Activated T-helper 17 cell treated with anti-CD3 and anti-CD28 coated beads, Interleukin-2, amount 50 U/mL, for 72 hours (primary cell): ENCODE data around the gene TPSB2. TPM values are rescaled to one million over a fixed set of nuclear protein-coding genes. Genes with fewer than 3 reads are reported as not detected.
"Not testable (repeated sequence)": the region's sequence is repeated elsewhere in the genome, so short reads cannot be mapped to it uniquely, and the experiment has no call there.

Experiments used
- ATAC-seq: fragments of 150-1000 bp; cut with Tn5 transposase; replicated peaks from 2 replicates; pipeline ENCODE4 v1.10.0; 2021; ENCODE audit warnings: mild to moderate bottlenecking, moderate library complexity
- H3K27ac Mint-ChIP-seq: one replicate; pipeline ENCODE4 v1.8.0; 2022; ENCODE audit warnings: mixed read lengths
- H3K27me3 Mint-ChIP-seq: one replicate; pipeline ENCODE4 v1.8.0; 2022; ENCODE audit warnings: mixed read lengths
- H3K36me3 Mint-ChIP-seq: one replicate; pipeline ENCODE4 v1.8.0; 2022; ENCODE audit warnings: low read depth, mild to moderate bottlenecking, mixed read lengths
- H3K4me1 Mint-ChIP-seq: one replicate; pipeline ENCODE4 v1.8.0; 2022; ENCODE audit warnings: mixed read lengths
- H3K4me3 Mint-ChIP-seq: one replicate; pipeline ENCODE4 v1.8.0; 2022; ENCODE audit warnings: mild to moderate bottlenecking, mixed read lengths
- H3K9me3 Mint-ChIP-seq: one replicate; pipeline ENCODE4 v1.8.0; 2022; ENCODE audit warnings: mixed read lengths
- total RNA-seq, 2 donors: library from RNA; stranded (reverse); gene quantifications; one replicate each; pipeline ENCODE4 v1.2.3, GENCODE V29; 2022

TPSB2 gene
- total RNA-seq, 2 donors from 2014 or later, result not detected

DNA sequence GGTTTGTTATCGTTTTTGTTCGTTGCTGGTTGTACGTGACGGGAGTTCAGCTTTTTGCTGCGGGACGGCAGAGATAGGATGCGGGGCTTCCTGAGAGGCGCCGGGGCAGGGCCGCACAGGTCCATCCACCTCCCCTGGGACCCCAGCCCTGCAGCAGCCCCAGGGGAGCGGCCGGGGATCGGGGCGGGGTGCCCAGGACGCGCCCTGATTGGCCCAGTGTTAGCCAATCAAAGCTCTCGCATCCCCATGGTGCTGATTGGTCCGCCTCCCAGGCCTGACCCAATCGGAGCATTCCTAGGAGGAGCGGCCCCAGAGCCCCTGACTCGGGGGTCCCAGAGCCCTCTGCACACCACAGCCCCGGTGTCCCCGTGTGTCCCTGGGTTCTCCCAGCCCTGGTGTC is 8.9 kb upstream of the TPSB2 start:
- not testable (repeated sequence) for H3K4me1 Mint-ChIP-seq, H3K36me3 Mint-ChIP-seq, H3K9me3 Mint-ChIP-seq, H3K4me3 Mint-ChIP-seq, H3K27me3 Mint-ChIP-seq, H3K27ac Mint-ChIP-seq
- peak; percentile 43 for ATAC-seq

DNA sequence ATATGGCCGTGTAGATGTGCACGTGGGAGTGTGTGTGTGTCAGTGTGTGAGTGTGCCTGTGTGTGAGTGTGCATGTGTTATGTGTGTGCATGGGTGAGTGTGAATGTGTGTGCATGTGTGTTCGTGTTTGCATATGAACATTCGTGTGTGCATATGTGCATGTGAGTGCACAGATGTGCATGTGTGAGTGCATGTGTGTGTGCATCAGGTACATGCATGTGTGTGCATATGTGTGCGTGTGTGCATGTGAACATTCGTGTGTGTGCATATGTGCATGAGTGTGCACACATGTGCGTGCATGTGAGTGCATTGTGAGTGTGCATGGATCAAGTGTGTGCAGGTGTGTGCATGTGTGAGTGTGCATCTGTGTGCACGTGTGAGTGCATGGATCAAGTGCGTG is 8.0 kb upstream of the TPSB2 start:
- no peak for ATAC-seq
- Mint-ChIP-seq H3K27ac (no peak overlapping the region), H3K4me1 (no peaks in the 10 kb centered on the region), H3K36me3 (no peaks in the 10 kb centered on the region), H3K27me3 (no peaks in the 10 kb centered on the region), H3K9me3 (no peaks in the 10 kb centered on the region), H3K4me3 (no peak overlapping the region)

DNA sequence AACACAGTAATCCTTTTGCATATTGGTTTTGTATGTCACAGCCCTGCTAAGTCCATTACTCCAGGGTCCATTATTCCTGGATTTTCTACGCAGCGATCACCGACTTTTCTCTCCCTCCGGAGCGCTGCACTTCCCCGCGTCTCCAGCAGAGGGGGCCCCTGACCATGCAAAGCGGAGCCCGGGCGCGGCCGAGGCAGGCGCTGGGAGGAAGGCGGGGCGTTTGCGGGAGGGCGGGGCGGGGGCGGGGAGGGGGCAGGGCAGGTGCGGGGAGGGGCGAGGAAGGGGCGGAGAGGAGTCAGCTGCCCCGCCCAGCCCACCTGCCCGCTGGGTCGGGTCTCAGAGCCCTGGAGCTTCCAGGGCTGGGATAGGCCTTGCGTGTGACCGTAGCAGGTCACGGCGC is 6.7 kb upstream of the TPSB2 start:
- H3K4me1 Mint-ChIP-seq, H3K9me3 Mint-ChIP-seq, H3K27ac Mint-ChIP-seq, H3K4me3 Mint-ChIP-seq, H3K36me3 Mint-ChIP-seq, H3K27me3 Mint-ChIP-seq: not testable (repeated sequence)
- peak; percentile 58 for ATAC-seq

DNA sequence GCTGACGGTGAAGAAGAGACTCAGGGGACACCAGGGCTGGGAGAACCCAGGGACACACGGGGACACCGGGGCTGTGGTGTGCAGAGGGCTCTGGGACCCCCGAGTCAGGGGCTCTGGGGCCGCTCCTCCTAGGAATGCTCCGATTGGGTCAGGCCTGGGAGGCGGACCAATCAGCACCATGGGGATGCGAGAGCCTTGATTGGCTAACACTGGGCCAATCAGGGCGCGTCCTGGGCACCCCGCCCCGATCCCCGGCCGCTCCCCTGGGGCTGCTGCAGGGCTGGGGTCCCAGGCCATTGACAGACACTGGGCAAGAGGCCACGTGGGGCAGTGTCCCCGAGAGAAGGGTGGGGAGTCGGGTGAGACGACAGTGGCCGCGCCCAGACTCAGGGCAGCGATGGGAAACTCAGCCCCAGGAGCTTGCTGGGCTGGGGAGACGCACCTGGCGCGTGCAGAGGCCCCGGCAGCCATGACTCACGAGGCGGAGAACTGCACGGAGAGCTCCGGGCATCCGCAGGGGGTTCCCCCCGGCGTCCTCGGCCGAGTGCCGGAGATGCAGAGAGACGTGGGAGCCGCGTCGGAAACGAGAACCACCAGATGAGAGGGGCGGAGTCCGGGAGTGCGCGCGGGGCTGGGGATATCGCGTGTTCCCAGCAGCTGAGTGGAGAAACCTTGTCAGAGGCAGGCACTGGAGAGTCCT is 2.2 kb upstream of the TPSB2 start:
- H3K27me3 Mint-ChIP-seq, H3K27ac Mint-ChIP-seq, H3K36me3 Mint-ChIP-seq, H3K4me3 Mint-ChIP-seq, H3K9me3 Mint-ChIP-seq, H3K4me1 Mint-ChIP-seq: not testable (repeated sequence)
- peak; percentile 62 for ATAC-seq

DNA sequence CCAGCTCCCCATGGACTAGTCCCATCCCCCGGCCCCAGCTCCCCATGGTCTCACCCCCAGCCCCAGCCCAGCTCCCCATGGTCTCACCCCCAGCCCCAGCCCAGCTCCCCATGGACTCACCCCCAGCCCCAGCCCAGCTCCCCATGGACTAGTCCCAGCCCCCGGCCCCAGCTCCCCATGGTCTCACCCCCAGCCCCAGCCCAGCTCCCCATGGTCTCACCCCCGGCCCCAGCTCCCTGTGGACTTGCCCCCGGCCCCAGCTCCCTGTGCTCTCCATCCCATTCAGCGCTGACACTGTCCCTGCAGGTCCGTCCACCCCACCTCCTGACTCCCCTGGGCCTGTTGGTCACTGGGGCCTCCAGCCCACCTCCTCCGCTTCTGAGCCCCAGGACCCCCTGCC is 1.3 kb upstream of the TPSB2 start:
- H3K9me3 Mint-ChIP-seq, H3K27me3 Mint-ChIP-seq, H3K27ac Mint-ChIP-seq, H3K36me3 Mint-ChIP-seq, ATAC-seq, H3K4me3 Mint-ChIP-seq, H3K4me1 Mint-ChIP-seq: not testable (repeated sequence)

DNA sequence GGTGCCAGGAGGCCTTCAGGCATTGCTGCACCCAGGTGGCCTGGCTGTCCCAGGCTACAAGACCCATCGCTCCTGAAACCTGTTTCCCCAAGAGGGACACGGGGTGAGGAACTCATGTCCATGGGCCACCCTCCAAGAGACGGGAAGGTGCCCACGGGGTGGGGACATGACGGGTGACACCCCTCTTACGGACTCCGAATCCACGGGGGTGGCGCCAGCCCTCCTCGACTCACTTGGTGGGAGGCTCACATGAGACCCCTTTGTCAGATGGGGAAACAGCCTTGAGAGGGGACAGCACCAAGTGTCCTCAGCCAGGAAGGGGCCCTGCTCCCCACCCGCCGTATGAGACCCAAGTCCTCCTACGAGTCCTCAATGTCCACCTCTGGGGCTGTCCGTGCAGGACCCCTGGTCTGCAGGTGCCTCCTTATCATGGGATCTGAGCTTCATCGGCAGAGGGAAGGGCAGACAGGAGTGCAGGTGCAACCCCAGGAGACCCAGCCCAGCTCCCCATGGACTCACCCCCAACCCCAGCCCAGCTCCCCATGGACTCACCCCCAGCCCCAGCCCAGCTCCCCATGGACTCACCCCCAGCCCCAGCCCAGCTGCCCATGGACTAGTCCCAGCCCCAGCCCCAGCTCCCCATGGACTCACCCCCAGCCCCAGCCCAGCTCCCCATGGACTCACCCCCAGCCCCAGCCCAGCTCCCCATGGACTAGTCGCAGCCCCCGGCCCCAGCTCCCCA is 658 bp upstream of the TPSB2 start:
- not testable (repeated sequence) for H3K9me3 Mint-ChIP-seq, H3K4me1 Mint-ChIP-seq, H3K36me3 Mint-ChIP-seq, ATAC-seq, H3K27ac Mint-ChIP-seq, H3K27me3 Mint-ChIP-seq, H3K4me3 Mint-ChIP-seq

DNA sequence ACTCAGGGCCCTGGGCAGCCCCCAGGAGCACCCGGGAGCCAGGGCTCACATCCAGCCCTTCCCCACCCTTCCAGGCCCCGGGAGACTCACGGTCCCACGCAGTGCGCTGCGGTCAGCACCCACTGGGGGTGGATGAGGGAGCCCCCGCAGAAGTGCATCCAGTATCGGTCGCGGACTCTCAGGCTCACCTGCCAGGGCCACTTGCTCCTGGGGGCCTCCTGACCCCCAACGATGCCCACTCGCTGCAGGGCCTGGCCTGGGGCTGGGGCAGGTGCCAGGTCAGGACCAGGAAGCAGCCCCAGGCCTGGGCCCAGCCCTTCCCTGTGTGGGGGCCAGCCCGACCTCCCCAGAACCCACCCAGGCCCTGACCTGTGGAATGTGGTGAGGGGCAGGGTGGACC is 508 bp downstream of the TPSB2 start:
- ATAC-seq, H3K27ac Mint-ChIP-seq, H3K27me3 Mint-ChIP-seq, H3K9me3 Mint-ChIP-seq, H3K4me3 Mint-ChIP-seq, H3K36me3 Mint-ChIP-seq, H3K4me1 Mint-ChIP-seq: not testable (repeated sequence)

DNA sequence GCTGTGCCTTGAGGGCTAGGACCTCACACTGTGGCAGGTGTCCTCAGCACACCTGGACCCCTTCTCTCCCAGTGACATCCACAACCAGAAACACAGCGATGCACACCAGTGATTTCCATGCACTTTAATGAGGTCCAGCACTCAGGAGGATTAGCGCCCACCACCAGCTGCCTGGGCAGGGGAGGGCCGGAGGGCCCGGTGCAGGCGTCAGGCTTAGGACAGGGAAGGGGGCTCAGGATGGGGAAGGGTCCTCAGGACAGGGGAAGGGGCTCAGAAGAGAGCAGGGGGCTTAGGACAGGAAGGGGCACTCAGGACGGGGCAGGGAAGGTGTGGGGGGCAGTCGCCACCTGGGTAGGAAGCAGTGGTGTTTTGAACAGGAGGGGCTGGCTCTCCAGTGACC is 1.8 kb downstream of the TPSB2 start:
- H3K36me3 Mint-ChIP-seq, ATAC-seq: not testable (repeated sequence)

DNA sequence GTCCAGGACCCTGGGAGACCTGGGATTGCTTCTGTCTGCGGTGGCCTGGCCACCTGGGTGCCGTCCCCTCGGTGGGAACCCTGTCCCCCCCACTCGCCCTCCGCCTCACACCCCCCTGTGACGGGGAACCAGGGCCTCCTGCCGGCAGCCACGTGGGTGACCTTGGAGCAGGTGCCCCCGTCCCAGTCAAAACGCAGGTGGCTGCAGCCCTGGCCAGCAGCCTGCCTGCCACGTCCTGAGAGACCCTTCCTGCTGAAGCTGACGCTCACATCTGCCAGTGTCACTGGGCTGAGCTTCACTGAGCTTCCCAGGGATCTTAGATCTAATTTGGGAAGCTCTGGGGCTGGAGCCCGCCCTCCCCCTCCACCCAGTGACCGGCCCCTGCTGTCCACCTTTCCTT is 3.3 kb downstream of the TPSB2 start:
- H3K9me3 Mint-ChIP-seq, H3K4me3 Mint-ChIP-seq, H3K27me3 Mint-ChIP-seq, H3K4me1 Mint-ChIP-seq, H3K36me3 Mint-ChIP-seq, ATAC-seq, H3K27ac Mint-ChIP-seq: not testable (repeated sequence)

More for the DNA sequence above, 1.8 kb downstream of the TPSB2 start:
- H3K4me3 Mint-ChIP-seq, H3K27ac Mint-ChIP-seq, H3K9me3 Mint-ChIP-seq, H3K4me1 Mint-ChIP-seq, H3K27me3 Mint-ChIP-seq: not testable (repeated sequence)

DNA sequence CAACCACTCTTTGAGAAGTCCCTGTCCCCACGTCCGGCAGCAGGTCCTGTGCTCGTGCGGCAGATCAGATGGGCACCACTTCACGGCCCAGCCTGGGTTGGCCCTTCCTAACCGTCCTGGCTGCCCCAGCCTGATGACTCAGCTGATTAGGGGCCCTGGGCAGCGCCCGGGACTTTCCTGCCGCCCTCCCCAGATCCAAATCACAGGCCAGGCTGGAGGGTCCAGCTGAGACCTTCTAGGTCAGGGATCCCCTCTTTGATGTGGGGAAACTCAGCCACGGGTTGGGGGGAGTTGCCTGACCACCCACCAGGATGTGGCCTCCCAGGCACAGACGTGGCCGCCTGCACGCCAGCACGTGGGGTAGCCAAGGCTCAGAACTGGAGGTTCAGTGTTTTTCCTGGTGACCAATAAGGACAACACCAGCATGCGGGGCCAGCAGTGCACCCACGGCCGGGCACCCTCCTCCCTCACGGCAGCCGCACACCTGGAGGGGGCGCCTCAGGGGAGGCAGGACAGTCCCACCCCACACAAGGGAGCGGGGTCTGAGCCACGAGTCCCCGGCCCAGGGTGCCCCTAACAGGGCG is 4.2 kb downstream of the TPSB2 start:
- not testable (repeated sequence) for H3K27me3 Mint-ChIP-seq, ATAC-seq, H3K4me1 Mint-ChIP-seq, H3K4me3 Mint-ChIP-seq, H3K9me3 Mint-ChIP-seq, H3K36me3 Mint-ChIP-seq, H3K27ac Mint-ChIP-seq

DNA sequence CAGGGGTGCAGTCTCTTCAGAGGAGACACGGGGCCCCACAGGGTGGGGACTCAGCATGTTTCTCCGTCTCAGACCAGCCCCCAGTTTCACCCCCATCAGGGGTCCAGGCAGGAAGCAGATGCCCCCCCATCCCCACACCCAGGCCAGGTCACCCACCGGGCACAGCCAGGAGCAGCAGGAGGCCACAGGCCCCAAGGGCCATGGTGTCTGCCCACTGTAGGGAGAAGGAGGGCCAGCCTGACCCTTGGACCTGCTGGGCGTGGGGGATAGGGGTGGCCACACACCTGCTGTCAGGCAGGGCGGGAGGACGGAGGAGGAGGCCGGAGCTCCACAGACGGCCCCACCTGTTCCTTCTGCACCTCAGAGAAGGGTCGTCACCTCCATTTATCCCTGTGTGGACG is 4.9 kb downstream of the TPSB2 start, which contains the start of gene TPSG1:
Gene TPSG1, minus strand, starts transcription at position 218 of the 401 bp plus-strand sequence. Its CDS starts 16 bp downstream, at position 202.
- Mint-ChIP-seq H3K27ac (no peak within 1 kb of the TSS), H3K9me3 (no peaks in the 10 kb centered on the region), H3K36me3 (no peaks in the 10 kb centered on the region), H3K4me1 (peaks cover 5% of the 10 kb centered on the region), H3K27me3 (no peaks in the 10 kb centered on the region), H3K4me3 (no peak within 1 kb of the TSS)
- no peak for ATAC-seq

DNA sequence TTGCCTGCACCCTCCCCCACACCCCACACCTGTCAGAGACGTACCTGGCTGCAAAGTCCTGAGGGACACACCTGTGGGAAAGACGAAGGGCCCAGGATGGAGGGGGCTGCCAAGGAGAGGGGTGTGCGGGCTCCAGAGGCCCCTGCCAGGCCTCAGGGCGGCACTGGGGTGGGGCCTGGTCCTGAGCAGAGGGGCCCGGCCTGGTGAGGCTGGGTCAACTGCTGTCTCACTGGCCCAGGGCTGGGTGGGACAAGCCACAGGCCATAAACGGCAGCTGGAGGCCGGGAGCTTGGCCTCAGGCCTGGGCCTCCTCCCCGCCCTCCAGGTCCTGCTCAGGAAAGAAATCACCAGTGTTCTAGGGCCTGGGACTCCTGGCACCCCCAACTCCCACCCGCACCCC is 5.4 kb downstream of the TPSB2 start:
- no peak for ATAC-seq
- peaks cover 5% of the 10 kb centered on the region for H3K4me1 Mint-ChIP-seq
- no peak overlapping the region for H3K27ac Mint-ChIP-seq

DNA sequence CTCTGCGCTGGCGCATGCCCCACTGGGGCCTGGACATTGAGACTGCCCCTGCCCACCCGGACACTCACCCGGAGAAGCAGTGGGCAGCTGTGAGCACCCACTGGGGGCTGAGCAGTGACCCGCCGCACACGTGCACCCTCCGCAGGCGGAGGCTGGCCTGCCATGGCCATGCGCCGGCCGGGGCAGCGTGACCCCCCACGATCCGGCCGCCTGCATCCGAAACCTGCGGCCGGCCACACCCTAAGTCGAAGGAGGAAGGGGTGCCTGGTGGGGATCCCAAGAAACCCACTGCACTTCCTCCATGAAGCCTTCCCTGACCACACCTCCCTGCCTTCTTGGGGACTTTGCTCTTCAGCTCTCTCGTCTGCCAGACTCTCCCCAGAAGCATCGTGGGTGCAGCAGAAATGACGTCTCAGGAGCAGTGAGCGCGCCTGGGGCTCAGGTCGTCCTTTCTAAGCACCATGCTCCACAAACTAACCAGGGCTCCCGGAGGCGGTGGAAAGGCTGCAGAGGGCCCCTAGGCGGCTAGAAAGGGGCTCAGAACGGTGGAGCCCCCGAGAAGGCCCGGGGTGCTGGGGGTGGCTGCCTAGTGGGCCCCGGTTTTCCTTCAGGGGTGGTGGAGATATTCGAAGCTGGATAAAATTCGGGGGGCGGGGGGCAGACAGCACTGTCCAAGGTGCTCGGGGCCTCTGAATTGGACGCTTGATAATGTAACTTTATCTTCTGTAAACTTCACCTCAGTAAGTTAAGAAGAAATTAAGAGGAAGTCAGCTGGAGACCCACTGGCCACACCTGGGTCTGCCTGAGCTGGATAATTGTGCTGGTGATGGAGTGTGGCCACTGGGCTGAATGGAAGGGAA is 6.4 kb downstream of the TPSB2 start:
- H3K4me3 Mint-ChIP-seq, result no peak overlapping the region
- H3K4me1 Mint-ChIP-seq, result peaks cover 5% of the 10 kb centered on the region
- no peak overlapping the region for H3K27ac Mint-ChIP-seq
- H3K27me3 Mint-ChIP-seq, result no peaks in the 10 kb centered on the region
- H3K36me3 Mint-ChIP-seq, result no peaks in the 10 kb centered on the region
- ATAC-seq, result no peak
- no peaks in the 10 kb centered on the region for H3K9me3 Mint-ChIP-seq

More for the DNA sequence above, 5.4 kb downstream of the TPSB2 start:
- Mint-ChIP-seq H3K4me3 (no peak overlapping the region), H3K27me3 (no peaks in the 10 kb centered on the region), H3K36me3 (no peaks in the 10 kb centered on the region), H3K9me3 (no peaks in the 10 kb centered on the region)

DNA sequence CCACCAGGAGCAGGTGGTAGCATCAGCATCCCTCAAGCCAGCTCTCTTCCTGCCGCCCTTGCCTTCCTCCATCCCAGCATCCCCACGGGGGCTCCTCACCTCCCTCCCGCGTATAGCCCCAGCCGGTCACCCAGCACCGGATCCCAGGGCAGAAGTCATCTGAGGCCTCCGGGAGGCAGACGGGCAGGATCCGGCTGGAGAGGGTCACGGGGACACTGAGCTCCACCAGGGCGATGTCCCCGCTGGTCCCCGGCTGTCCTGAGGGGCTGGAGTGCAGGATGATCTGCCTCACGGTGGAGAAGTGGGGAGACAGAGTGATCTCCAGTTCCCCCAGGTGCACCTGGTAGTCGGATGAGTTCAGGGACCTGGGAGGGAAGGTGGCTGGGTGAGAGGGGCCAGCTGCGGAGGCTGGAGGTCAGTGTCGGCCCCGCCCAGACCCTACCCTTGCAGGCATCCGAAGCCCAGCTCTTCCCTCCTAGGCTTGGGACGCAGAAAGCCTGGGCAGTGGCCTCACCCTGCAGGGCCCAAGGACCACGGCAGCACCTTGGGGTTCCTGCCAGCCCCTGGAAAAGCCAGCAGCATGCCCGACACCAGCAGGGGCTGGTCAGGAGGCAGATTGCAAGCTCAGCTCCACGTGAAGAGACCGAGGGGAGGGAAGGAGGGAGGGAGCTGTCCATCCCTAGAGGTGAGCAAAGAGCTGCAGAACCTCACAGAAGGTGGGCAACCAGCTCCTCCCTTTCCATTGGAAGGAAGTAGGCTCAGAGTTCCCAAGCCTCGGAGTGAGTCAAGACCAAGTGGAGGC is 7.2 kb downstream of the TPSB2 start:
- no peak for ATAC-seq
- Mint-ChIP-seq H3K4me1 (peaks cover 5% of the 10 kb centered on the region), H3K4me3 (no peak overlapping the region), H3K27me3 (no peaks in the 10 kb centered on the region), H3K9me3 (no peaks in the 10 kb centered on the region), H3K36me3 (no peaks in the 10 kb centered on the region), H3K27ac (no peak overlapping the region)
